ENCODE results near the gene ARSG. TPM values are rescaled to one million over a fixed set of nuclear protein-coding genes. Genes with fewer than 3 reads are reported as not detected.
A peak's percentile ranks its signal among the peaks of the same experiment; 100 is the strongest.

The ARSG gene
- total and polyA plus RNA-seq, 5 donors from 2014 or later = 10.3 to 21.8 (median 13.2) TPM

- H3K9me3 Mint-ChIP-seq = no peaks in the 10 kb centered on the region
- H3K4me1 ChIP-seq (ENCODE audit: control insufficient read depth, insufficient read depth, low read length, poor library complexity, severe bottlenecking) = no peaks in the 10 kb centered on the region
- H3K4me3 ChIP-seq (ENCODE audit: low read depth, low read length) = no peak overlapping the region
- no peaks in the 10 kb centered on the region for H3K9me3 ChIP-seq (ENCODE audit: control insufficient read depth in 2 of 2, low read length in 2 of 2)
- H3K27ac ChIP-seq (ENCODE audit: insufficient read depth, low read length, poor library complexity, severe bottlenecking) = no peak overlapping the region
- H3K4me3 Mint-ChIP-seq = no peak overlapping the region
- H3K36me3 ChIP-seq (ENCODE audit: control insufficient read depth, insufficient read depth, low read length) = peaks cover 14% of the 10 kb centered on the region
- H3K27me3 ChIP-seq (ENCODE audit: control insufficient read depth, insufficient read depth, low read length) = no peaks in the 10 kb centered on the region
- DNase-seq = no peak
- ATAC-seq (ENCODE audit: low read depth in 2 of 2) = no peak
- peaks cover 14% of the 10 kb centered on the region for H3K36me3 Mint-ChIP-seq
- no peaks in the 10 kb centered on the region for H3K27me3 Mint-ChIP-seq
- peaks cover 5 to 13% (median 10%) of the 10 kb centered on the region in 4 donors for H3K4me1 Mint-ChIP-seq
- H3K27ac Mint-ChIP-seq = peak overlapping the region in 1 of 3 donors; percentile 29
Observed at GRCh38 chr17:68427575-68427974, 136.3 kb downstream of the ARSG start.

GRCh38 chr17:68428498-68429172 is 137.3 kb downstream of the ARSG start:
- Histone ChIP-seq H3K4me3 (ENCODE audit: low read depth, low read length) (no peak overlapping the region), H3K4me1 (ENCODE audit: control insufficient read depth, insufficient read depth, low read length, poor library complexity, severe bottlenecking) (no peaks in the 10 kb centered on the region), H3K9me3 (ENCODE audit: control insufficient read depth in 2 of 2, low read length in 2 of 2) (no peaks in the 10 kb centered on the region), H3K27me3 (ENCODE audit: control insufficient read depth, insufficient read depth, low read length) (no peaks in the 10 kb centered on the region), H3K27ac (ENCODE audit: insufficient read depth, low read length, poor library complexity, severe bottlenecking) (no peak overlapping the region), H3K36me3 (ENCODE audit: control insufficient read depth, insufficient read depth, low read length) (peaks cover 13% of the 10 kb centered on the region)
- no peak overlapping the region for H3K4me3 Mint-ChIP-seq
- no peaks in the 10 kb centered on the region for H3K9me3 Mint-ChIP-seq
- peaks cover 9% of the 10 kb centered on the region for H3K36me3 Mint-ChIP-seq
- H3K27ac Mint-ChIP-seq = peak overlapping the region in 2 of 3 donors; percentile 1 to 18
- no peaks in the 10 kb centered on the region for H3K27me3 Mint-ChIP-seq
- no peak for ATAC-seq (ENCODE audit: low read depth in 2 of 2)
- no peak for DNase-seq
- peaks cover 5 to 13% (median 10%) of the 10 kb centered on the region in 4 donors for H3K4me1 Mint-ChIP-seq

GRCh38 chr17:68429881-68430280 is 138.6 kb downstream of the ARSG start:
- no peaks in the 10 kb centered on the region for H3K27me3 ChIP-seq (ENCODE audit: control insufficient read depth, insufficient read depth, low read length)
- peaks cover 5 to 13% (median 10%) of the 10 kb centered on the region in 4 donors for H3K4me1 Mint-ChIP-seq
- no peak for DNase-seq
- H3K27ac Mint-ChIP-seq = no peak overlapping the region
- H3K4me1 ChIP-seq (ENCODE audit: control insufficient read depth, insufficient read depth, low read length, poor library complexity, severe bottlenecking) = no peaks in the 10 kb centered on the region
- H3K36me3 Mint-ChIP-seq = peaks cover 7% of the 10 kb centered on the region
- H3K9me3 Mint-ChIP-seq = no peaks in the 10 kb centered on the region
- no peak overlapping the region for H3K4me3 ChIP-seq (ENCODE audit: low read depth, low read length)
- peaks cover 13% of the 10 kb centered on the region for H3K36me3 ChIP-seq (ENCODE audit: control insufficient read depth, insufficient read depth, low read length)
- no peaks in the 10 kb centered on the region for H3K27me3 Mint-ChIP-seq
- no peak overlapping the region for H3K4me3 Mint-ChIP-seq
- H3K27ac ChIP-seq (ENCODE audit: insufficient read depth, low read length, poor library complexity, severe bottlenecking) = no peak overlapping the region
- no peak for ATAC-seq (ENCODE audit: low read depth in 2 of 2)
- H3K9me3 ChIP-seq (ENCODE audit: control insufficient read depth in 2 of 2, low read length in 2 of 2) = no peaks in the 10 kb centered on the region

GRCh38 chr17:68431045-68431608 is 139.8 kb downstream of the ARSG start:
- Histone ChIP-seq H3K4me3 (ENCODE audit: low read depth, low read length) (no peak overlapping the region), H3K36me3 (ENCODE audit: control insufficient read depth, insufficient read depth, low read length) (peaks cover 13% of the 10 kb centered on the region), H3K4me1 (ENCODE audit: control insufficient read depth, insufficient read depth, low read length, poor library complexity, severe bottlenecking) (peaks cover 3% of the 10 kb centered on the region), H3K27ac (ENCODE audit: insufficient read depth, low read length, poor library complexity, severe bottlenecking) (no peak overlapping the region), H3K9me3 (ENCODE audit: control insufficient read depth in 2 of 2, low read length in 2 of 2) (no peaks in the 10 kb centered on the region), H3K27me3 (ENCODE audit: control insufficient read depth, insufficient read depth, low read length) (no peaks in the 10 kb centered on the region)
- peak overlapping the region; percentile 22 to 96 (median 26) for H3K27ac Mint-ChIP-seq
- no peaks in the 10 kb centered on the region for H3K27me3 Mint-ChIP-seq
- H3K4me3 Mint-ChIP-seq = no peak overlapping the region
- H3K36me3 Mint-ChIP-seq = peaks cover 7% of the 10 kb centered on the region
- no peaks in the 10 kb centered on the region for H3K9me3 Mint-ChIP-seq
- ATAC-seq (ENCODE audit: low read depth in 2 of 2) (no peak), DNase-seq (no peak)
- peaks cover 9 to 16% (median 12%) of the 10 kb centered on the region in 4 donors for H3K4me1 Mint-ChIP-seq

GRCh38 chr17:68431661-68432071 is 140.4 kb downstream of the ARSG start:
- Histone ChIP-seq H3K36me3 (ENCODE audit: control insufficient read depth, insufficient read depth, low read length) (peaks cover 13% of the 10 kb centered on the region), H3K9me3 (ENCODE audit: control insufficient read depth in 2 of 2, low read length in 2 of 2) (no peaks in the 10 kb centered on the region), H3K4me3 (ENCODE audit: low read depth, low read length) (no peak overlapping the region), H3K4me1 (ENCODE audit: control insufficient read depth, insufficient read depth, low read length, poor library complexity, severe bottlenecking) (peaks cover 9% of the 10 kb centered on the region), H3K27me3 (ENCODE audit: control insufficient read depth, insufficient read depth, low read length) (no peaks in the 10 kb centered on the region), H3K27ac (ENCODE audit: insufficient read depth, low read length, poor library complexity, severe bottlenecking) (no peak overlapping the region)
- peak in 2 of 3 donors; percentile 61 to 79 for DNase-seq
- Mint-ChIP-seq H3K27me3 (no peaks in the 10 kb centered on the region), H3K9me3 (no peaks in the 10 kb centered on the region), H3K4me3 (peak overlapping the region in 1 of 4 donors; percentile 46), H3K36me3 (peaks cover 10% of the 10 kb centered on the region), H3K27ac (peak overlapping the region; percentile 22 to 84 (median 26)), H3K4me1 (peaks cover 14 to 22% (median 17%) of the 10 kb centered on the region in 4 donors)
- ATAC-seq (ENCODE audit: low read depth in 2 of 2) = peak; percentile 31 to 50

GRCh38 chr17:68432086-68432864 is 141.0 kb downstream of the ARSG start:
- peaks cover 13% of the 10 kb centered on the region for H3K36me3 ChIP-seq (ENCODE audit: control insufficient read depth, insufficient read depth, low read length)
- Mint-ChIP-seq H3K9me3 (no peaks in the 10 kb centered on the region), H3K27me3 (no peaks in the 10 kb centered on the region), H3K4me3 (peak overlapping the region in 1 of 4 donors; percentile 46), H3K27ac (peak overlapping the region; percentile 22 to 84 (median 26)), H3K36me3 (peaks cover 10% of the 10 kb centered on the region), H3K4me1 (peaks cover 14 to 28% (median 21%) of the 10 kb centered on the region in 4 donors)
- DNase-seq (no peak), ATAC-seq (ENCODE audit: low read depth in 2 of 2) (no peak)
- no peak overlapping the region for H3K27ac ChIP-seq (ENCODE audit: insufficient read depth, low read length, poor library complexity, severe bottlenecking)
- H3K4me3 ChIP-seq (ENCODE audit: low read depth, low read length) = no peak overlapping the region
- H3K9me3 ChIP-seq (ENCODE audit: control insufficient read depth in 2 of 2, low read length in 2 of 2) = no peaks in the 10 kb centered on the region
- no peaks in the 10 kb centered on the region for H3K27me3 ChIP-seq (ENCODE audit: control insufficient read depth, insufficient read depth, low read length)
- H3K4me1 ChIP-seq (ENCODE audit: control insufficient read depth, insufficient read depth, low read length, poor library complexity, severe bottlenecking) = peaks cover 12% of the 10 kb centered on the region

GRCh38 chr17:68433211-68433610 is 141.9 kb downstream of the ARSG start:
- Mint-ChIP-seq H3K27me3 (no peaks in the 10 kb centered on the region), H3K36me3 (peaks cover 10% of the 10 kb centered on the region), H3K9me3 (no peaks in the 10 kb centered on the region), H3K4me3 (no peak overlapping the region), H3K4me1 (peaks cover 21 to 37% (median 29%) of the 10 kb centered on the region in 4 donors), H3K27ac (peak overlapping the region in 1 of 3 donors; percentile 58)
- Histone ChIP-seq H3K27me3 (ENCODE audit: control insufficient read depth, insufficient read depth, low read length) (no peaks in the 10 kb centered on the region), H3K4me1 (ENCODE audit: control insufficient read depth, insufficient read depth, low read length, poor library complexity, severe bottlenecking) (peaks cover 22% of the 10 kb centered on the region), H3K9me3 (ENCODE audit: control insufficient read depth in 2 of 2, low read length in 2 of 2) (no peaks in the 10 kb centered on the region), H3K27ac (ENCODE audit: insufficient read depth, low read length, poor library complexity, severe bottlenecking) (no peak overlapping the region), H3K36me3 (ENCODE audit: control insufficient read depth, insufficient read depth, low read length) (peaks cover 13% of the 10 kb centered on the region), H3K4me3 (ENCODE audit: low read depth, low read length) (no peak overlapping the region)
- DNase-seq = no peak
- ATAC-seq (ENCODE audit: low read depth in 2 of 2) = no peak
